Parathyroid adenoma (tissue), 2 donors: ENCODE data around the gene EPHB4.

ENCODE experiments used
- H2AFZ ChIP-seq: fragments of 300-600 bp; sonication (generic); one replicate; pipeline ENCODE4 v1.7.0; 2017; ENCODE audit warnings: antibody characterized with exemption, mild to moderate bottlenecking
- H3K27ac ChIP-seq: fragments of 300-600 bp; sonication (generic); one replicate; pipeline ENCODE4 v1.7.0; 2017
- H3K27me3 ChIP-seq: fragments of 300-600 bp; sonication (generic); one replicate; pipeline ENCODE4 v1.7.0; 2017; ENCODE audit warnings: low read length; ENCODE audit not compliant: control insufficient read depth, insufficient read depth
- H3K36me3 ChIP-seq: fragments of 300-600 bp; sonication (generic); one replicate; pipeline ENCODE4 v1.7.0; 2017; ENCODE audit warnings: low read length; ENCODE audit not compliant: control insufficient read depth, insufficient read depth
- H3K4me1 ChIP-seq: fragments of 300-600 bp; sonication (generic); one replicate; pipeline ENCODE4 v1.7.0; 2017; ENCODE audit warnings: control low read depth
- H3K4me2 ChIP-seq: fragments of 300-600 bp; sonication (generic); one replicate; pipeline ENCODE4 v1.7.0; 2017; ENCODE audit warnings: low read length
- H3K4me3 ChIP-seq: fragments of 300-600 bp; sonication (generic); one replicate; pipeline ENCODE4 v1.7.0; 2017; ENCODE audit warnings: low read depth, low read length
- H3K79me2 ChIP-seq: fragments of 300-600 bp; sonication (generic); one replicate; pipeline ENCODE4 v1.7.0; 2017; ENCODE audit warnings: control low read depth
- H3K9ac ChIP-seq: fragments of 300-600 bp; sonication (generic); one replicate; pipeline ENCODE4 v1.7.0; 2017; ENCODE audit warnings: mild to moderate bottlenecking
- H3K9me3 ChIP-seq: fragments of 300-600 bp; sonication (generic); one replicate; pipeline ENCODE4 v1.7.0; 2017; ENCODE audit warnings: low read length; ENCODE audit not compliant: control insufficient read depth
- TF ChIP-seq, protein P1 (sequence below): fragments of 300-600 bp; sonication (generic); IDR thresholded peaks from one replicate; pipeline ENCODE4 v1.7.0; 2017; ENCODE audit warnings: antibody characterized with exemption, mild to moderate bottlenecking
- donor health status: primary hyperparathyroidism.

Gene EPHB4

DNA sequence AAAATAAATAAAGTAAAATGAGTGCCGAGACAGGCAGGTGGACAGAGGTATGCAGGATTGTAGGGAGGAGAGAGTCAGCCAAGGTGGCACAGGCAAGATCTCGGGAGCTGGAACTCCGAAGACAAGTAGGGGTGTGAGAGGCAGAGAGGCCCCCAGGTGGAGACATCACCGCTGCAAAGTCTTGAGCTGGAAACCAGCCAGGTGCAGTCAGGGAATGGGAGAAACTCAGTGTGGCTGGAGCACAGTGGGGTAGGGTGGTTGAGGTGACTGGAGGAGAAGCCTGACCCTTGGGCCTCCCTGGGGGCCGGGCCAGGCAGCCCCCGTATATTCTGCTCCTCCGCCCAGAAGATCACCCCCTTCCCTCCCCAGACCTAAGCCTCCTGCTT, 4.2 kb downstream of the EPHB4 start:
- H3K4me1 ChIP-seq = no peaks in the 10 kb centered on the region
- no peaks in the 10 kb centered on the region for H3K36me3 ChIP-seq
- H3K79me2 ChIP-seq = no peaks in the 10 kb centered on the region
- TF ChIP-seq, protein P1, sequence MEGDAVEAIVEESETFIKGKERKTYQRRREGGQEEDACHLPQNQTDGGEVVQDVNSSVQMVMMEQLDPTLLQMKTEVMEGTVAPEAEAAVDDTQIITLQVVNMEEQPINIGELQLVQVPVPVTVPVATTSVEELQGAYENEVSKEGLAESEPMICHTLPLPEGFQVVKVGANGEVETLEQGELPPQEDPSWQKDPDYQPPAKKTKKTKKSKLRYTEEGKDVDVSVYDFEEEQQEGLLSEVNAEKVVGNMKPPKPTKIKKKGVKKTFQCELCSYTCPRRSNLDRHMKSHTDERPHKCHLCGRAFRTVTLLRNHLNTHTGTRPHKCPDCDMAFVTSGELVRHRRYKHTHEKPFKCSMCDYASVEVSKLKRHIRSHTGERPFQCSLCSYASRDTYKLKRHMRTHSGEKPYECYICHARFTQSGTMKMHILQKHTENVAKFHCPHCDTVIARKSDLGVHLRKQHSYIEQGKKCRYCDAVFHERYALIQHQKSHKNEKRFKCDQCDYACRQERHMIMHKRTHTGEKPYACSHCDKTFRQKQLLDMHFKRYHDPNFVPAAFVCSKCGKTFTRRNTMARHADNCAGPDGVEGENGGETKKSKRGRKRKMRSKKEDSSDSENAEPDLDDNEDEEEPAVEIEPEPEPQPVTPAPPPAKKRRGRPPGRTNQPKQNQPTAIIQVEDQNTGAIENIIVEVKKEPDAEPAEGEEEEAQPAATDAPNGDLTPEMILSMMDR = no peak
- H3K27me3 ChIP-seq = no peaks in the 10 kb centered on the region
- H3K9me3 ChIP-seq = no peaks in the 10 kb centered on the region
- no peak overlapping the region for H2AFZ ChIP-seq
- H3K27ac ChIP-seq = no peak overlapping the region
- no peak overlapping the region for H3K4me3 ChIP-seq
- H3K9ac ChIP-seq = no peak overlapping the region
- no peak overlapping the region for H3K4me2 ChIP-seq

DNA sequence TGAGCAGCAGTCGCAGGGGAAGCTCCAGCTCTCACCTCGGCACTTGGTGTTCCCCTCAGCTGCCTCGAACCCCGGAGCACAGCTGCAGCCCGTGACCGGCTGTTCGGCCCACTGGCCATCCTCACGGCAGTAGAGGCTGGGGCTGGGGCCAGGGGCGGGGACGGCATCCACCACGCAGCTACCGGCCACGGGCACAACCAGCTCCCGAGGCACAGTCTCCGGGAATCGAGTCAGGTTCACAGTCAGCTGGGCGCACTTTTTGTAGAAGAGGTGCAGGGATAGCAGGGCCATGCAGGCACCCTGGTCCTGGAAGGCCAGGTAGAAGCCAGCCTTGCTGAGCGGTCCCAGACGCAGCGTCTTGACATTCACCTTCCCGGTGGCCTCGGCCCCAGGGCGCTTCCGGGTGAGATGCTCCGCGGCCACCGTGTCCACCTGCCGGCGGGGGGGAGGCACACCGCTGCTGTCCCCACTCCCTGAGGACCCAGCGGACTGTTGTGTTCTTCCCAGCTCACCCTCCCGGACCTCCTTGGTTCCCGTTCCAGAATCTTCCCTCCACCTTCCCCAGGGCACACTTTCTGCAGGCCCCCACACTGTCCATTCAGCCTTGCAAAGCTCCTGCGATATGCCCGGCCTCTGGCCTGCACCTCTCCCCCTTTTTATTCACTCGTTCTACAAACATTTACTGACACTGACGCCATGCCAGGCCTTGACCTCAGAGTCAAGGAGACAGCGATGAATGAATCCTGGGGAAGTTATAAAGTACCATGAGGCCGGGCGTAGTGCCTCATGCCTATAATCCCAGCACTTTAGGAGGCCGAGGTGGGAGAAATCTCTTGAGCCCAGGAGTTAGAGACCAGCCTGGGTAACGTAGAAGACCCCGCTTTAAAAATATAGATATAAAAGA, 4.8 kb downstream of the EPHB4 start:
- Histone ChIP-seq H3K9me3 (no peaks in the 10 kb centered on the region), H3K4me1 (no peaks in the 10 kb centered on the region), H3K9ac (no peak overlapping the region), H3K27ac (no peak overlapping the region), H3K27me3 (no peaks in the 10 kb centered on the region), H3K4me3 (no peak overlapping the region), H2AFZ (no peak overlapping the region), H3K36me3 (no peaks in the 10 kb centered on the region), H3K79me2 (no peaks in the 10 kb centered on the region), H3K4me2 (no peak overlapping the region)
- TF ChIP-seq, protein P1 = no peak

DNA sequence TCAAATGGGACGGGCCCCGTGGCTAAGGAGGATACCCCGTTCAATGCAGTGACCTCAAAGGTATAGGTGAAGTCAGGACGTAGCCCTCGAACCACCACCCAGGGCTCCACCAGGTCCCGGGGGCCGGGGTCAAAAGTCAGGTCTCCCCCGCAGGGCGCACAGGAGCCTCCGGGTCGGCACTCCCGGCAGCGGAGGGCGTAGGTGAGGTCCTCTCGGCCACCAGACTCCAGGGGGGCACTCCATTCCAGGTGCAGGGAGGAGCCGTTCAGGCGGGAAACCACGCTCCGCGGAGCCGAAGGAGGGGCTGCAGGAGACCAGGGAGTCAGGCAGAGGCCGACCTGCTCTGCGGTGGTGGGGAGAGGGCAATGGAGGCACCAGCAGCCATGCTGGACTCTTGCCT, 7.7 kb downstream of the EPHB4 start:
- no peaks in the 10 kb centered on the region for H3K79me2 ChIP-seq
- no peak overlapping the region for H3K4me2 ChIP-seq
- no peaks in the 10 kb centered on the region for H3K9me3 ChIP-seq
- H2AFZ ChIP-seq = no peak overlapping the region
- no peak overlapping the region for H3K4me3 ChIP-seq
- TF ChIP-seq, protein P1 = no peak
- H3K4me1 ChIP-seq = no peaks in the 10 kb centered on the region
- H3K27ac ChIP-seq = no peak overlapping the region
- no peaks in the 10 kb centered on the region for H3K27me3 ChIP-seq
- H3K36me3 ChIP-seq = no peaks in the 10 kb centered on the region
- H3K9ac ChIP-seq = no peak overlapping the region

DNA sequence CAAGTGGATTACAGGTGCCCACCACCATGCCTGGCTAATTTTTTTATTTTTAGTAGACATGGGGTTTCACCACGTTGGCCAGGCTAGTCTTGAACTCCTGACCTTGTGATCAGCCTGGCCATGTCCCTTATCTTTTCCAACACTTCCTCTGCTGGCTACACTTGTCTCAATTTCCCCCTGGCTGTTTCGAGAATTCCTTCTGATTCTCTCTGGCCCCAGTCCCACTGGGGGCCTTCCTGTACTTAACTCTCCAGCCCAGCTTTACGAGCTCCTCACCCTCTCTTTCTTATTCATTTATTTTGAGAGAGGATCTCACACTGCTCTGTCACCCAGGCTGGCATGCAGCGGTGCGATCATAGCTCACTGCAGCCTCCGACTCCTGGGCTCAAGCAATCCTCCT, 8.5 kb downstream of the EPHB4 start:
- H3K79me2 ChIP-seq = no peaks in the 10 kb centered on the region
- no peak overlapping the region for H3K9ac ChIP-seq
- H3K27ac ChIP-seq = no peak overlapping the region
- no peak overlapping the region for H2AFZ ChIP-seq
- no peaks in the 10 kb centered on the region for H3K4me1 ChIP-seq
- H3K9me3 ChIP-seq = no peaks in the 10 kb centered on the region
- H3K36me3 ChIP-seq = no peaks in the 10 kb centered on the region
- no peaks in the 10 kb centered on the region for H3K27me3 ChIP-seq
- H3K4me3 ChIP-seq = no peak overlapping the region
- TF ChIP-seq, protein P1 = no peak
- no peak overlapping the region for H3K4me2 ChIP-seq

DNA sequence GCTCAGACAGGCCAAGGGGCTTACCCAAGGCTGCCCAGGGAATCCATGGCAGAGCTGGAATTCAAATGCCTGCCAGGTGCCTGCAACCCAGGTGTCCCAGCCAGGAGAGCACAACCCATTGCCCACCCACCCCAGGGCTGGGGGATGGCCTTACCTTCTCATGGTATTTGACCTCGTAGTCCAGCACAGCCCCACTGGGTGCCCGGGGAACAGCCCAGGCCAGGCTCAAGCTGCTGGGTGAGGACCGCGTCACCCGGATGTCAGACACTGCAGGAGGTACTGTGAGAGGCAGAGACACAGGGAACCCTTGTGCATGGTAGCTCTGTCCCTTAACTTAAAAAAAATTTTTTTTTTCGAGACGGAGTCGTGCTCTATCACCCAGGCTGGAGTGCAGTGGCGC, 9.0 kb downstream of the EPHB4 start:
- H3K79me2 ChIP-seq = no peaks in the 10 kb centered on the region
- H3K27ac ChIP-seq = no peak overlapping the region
- TF ChIP-seq, protein P1 = no peak
- H3K4me1 ChIP-seq = no peaks in the 10 kb centered on the region
- H2AFZ ChIP-seq = no peak overlapping the region
- H3K4me3 ChIP-seq = no peak overlapping the region
- no peaks in the 10 kb centered on the region for H3K27me3 ChIP-seq
- H3K4me2 ChIP-seq = no peak overlapping the region
- no peaks in the 10 kb centered on the region for H3K36me3 ChIP-seq
- H3K9me3 ChIP-seq = no peaks in the 10 kb centered on the region
- H3K9ac ChIP-seq = no peak overlapping the region
